HG02571 (cell line): ENCODE measurements around the gene AMN1.
"Not testable (repeated sequence)": the region's sequence is repeated elsewhere in the genome, so short reads cannot be mapped to it uniquely, and the experiment has no call there.

Experiments used
- ATAC-seq: cut with Tn5 transposase; IDR thresholded peaks from one replicate; pipeline ENCODE4 v1.9.1; 2021; ENCODE audit warnings: mild to moderate bottlenecking, moderate library complexity; ENCODE audit not compliant: unreplicated experiment

Gene AMN1

GRCh38 chr12:31728917-31729640 lies at the start of gene AMN1:
AMN1 (minus strand) TSS chr12:31729021; CDS start chr12:31729008, 13 bp downstream.
- ATAC-seq: peak; percentile 94

- ATAC-seq: no peak
Measured at GRCh38 chr12:31773867-31774266, 45.0 kb upstream of the AMN1 start.

DNA sequence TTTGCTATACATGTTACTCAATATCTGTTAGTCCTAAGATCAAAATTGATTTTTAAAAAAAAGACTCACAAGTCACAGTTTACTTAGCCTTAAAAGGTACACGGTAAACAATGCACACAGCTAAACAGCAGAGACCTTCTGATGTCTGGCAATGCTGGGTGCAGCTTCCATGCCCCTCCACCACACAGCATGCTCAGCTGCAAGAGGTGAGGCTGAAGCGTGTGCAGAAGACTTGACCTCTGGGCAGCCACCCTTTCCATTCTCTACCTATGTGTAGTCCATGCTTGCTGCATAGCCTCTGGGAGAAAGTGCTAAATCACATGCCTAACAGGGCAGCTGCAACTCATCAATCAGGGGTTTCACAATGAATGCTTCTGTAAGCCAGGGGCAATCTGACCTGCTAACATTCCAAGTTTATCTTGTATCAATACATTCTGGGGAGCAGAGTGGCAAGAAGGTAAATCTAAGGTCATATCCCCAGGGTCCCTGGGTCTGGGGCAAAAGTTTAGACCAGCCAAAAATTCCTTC lies 44.5 kb upstream of the AMN1 start:
- ATAC-seq: no peak

GRCh38 chr12:31772685-31773222 lies 43.9 kb upstream of the AMN1 start:
- ATAC-seq: no peak

GRCh38 chr12:31772186-31772585 lies 43.4 kb upstream of the AMN1 start:
- no peak for ATAC-seq

GRCh38 chr12:31768046-31768445 lies 39.2 kb upstream of the AMN1 start:
- ATAC-seq: no peak

- no peak for ATAC-seq
Measured at GRCh38 chr12:31765931-31766330, 37.1 kb upstream of the AMN1 start.

DNA sequence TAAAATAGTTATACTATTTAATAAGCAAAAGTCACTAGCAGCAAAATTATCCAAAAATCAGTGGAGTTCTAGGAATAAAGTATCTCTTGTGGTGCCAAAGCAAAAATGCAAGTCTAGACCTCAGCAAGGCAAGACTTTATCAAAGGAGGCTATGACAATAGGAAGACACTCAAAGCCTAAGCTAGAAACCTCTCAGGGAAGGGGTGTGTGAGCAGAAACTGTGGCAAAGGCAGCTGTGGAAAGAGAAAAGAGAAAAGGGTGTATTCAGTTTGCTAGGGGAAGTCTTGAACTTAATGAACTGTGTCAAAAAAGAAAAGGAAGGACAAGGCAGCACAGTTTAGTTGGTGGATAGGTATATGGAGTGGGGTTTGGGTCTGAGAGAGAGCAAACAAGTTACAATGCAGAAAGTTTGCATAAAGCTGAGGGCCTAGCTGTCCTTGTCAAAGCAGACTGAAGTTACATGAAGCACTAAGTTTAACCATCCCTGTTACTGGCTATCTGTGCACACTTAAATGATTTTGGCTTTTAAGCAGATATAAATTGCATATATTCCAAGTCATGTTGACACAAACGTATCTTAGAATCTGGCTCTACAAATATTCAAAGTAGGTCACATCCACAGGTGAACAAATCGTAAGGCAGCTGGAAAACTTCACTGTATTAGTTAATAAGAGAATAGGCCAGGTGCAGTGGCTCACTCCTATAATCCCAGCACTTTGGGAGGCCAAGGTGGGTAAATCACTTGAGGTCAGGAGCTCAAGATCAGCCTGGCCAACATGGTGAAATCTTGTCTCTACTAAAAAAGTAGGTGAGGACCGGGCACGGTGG lies 31.0 kb upstream of the AMN1 start:
- no peak for ATAC-seq

DNA sequence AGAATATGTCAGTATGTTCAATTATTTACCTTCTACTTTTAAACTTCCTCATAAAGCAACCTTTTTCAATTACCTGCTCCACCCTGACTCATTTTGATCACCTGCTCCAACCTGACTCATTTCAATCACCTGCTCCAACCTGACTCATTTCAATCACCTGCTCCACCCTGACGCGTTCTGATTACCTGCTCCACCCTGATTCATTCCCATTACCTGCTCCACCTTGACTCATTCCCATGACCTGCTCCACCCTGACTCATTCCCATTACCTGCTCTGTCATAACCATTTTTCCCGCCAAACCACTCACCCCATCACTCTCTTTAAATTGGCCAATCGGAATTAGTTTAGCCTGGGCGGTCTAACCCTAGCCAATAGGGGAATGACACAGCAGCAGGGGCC lies 29.5 kb upstream of the AMN1 start:
- ATAC-seq: not testable (repeated sequence)

DNA sequence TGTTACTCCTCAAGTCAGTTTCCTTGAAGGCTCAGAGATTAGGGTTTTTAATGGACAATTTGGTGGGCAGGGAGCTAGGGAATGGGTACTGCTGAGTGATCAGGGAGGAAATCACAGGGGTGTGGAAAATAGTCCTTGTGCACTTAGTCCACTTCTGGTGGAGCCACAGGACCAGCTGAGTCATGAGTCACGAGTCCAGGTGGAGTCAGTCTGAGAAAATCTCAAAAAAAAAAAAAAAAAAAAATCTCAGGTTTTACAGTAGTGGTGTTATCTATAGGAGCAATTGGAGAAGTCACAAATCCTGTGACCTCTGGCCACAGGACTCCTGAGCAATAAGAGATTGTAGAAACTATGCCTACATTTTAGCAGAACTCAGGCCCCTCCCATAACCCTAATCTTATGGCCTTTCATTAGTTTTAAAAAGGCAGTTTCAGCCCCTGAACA lies 28.2 kb upstream of the AMN1 start:
- ATAC-seq: no peak

GRCh38 chr12:31752450-31752849 lies 23.6 kb upstream of the AMN1 start:
- no peak for ATAC-seq

DNA sequence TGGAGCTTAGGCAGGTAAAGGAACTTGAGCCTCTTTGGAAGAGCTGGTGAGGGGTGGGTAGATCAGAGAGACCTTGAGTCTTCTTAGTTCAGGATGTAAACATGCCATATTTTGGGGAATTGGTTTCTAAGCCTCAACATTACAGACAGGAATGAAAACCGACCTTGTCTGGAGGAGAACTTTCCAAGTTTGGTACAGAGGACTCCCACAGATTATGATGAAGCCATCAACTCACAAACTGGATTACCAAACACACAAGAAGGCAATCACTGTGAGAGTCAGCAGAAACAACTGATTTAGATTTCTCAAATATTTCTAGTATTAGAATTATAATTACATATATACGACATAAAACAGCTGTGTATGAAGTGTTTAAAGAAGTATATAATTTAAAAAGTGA lies 22.3 kb upstream of the AMN1 start:
- no peak for ATAC-seq

GRCh38 chr12:31750747-31751039 lies 21.9 kb upstream of the AMN1 start:
- no peak for ATAC-seq

GRCh38 chr12:31749024-31749704 lies 20.3 kb upstream of the AMN1 start:
- peak; percentile 78 for ATAC-seq

DNA sequence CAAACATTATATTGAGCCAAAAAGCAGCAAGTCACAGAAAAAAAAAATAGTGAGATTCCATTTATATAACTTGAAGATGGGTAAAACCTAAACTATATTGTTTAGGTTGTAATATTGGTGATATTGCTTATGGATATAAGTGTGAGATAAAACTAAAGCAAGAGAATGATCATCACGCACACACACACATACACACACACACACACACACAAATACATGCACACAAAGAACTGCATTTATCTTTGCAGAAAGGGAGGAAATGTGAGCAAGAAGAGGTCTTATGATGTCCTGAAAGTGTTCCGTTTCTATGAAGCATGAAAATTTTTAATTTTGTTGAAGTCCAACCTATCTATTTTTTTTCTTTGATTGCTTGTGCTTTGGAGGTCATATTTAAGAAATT lies 16.4 kb upstream of the AMN1 start:
- no peak for ATAC-seq

DNA sequence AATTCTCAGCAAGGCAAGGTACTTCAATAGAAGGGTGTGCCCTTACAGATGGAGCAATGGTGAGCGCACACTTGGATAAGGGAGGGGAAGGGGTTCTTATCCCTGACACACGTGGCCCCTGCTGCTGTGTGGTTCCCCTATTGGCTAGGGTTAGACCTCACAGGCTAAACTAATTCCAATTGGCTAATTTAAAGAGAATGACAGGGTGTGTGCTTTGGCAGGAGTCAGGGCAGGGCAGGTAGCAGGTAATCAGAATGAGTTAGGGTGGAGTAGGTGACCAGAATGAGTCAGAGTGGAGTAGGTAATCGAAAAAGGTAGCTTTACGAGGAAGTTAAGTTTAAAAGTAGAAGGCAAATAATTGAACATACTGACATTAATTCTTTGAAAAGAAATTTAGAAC lies 15.5 kb upstream of the AMN1 start:
- ATAC-seq: not testable (repeated sequence)

DNA sequence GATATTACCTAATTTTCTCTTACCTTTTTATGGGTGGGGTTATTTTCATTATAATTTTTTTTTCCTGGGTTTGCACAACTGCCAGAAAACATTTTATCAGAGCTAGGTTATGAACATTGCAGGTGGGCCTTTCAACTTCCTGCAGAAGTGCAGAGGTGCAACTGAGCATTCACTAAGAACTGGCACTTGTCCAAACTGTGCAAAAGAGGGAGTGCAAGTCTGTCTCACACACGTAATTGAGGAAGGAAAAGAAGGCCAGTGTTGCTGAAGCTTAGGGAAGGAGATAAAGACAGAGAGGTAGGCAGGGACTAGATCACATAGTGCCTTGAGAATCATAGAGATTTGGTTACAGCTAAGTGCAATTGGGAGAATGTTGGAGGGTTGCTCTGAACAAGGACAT lies 14.1 kb upstream of the AMN1 start:
- no peak for ATAC-seq

DNA sequence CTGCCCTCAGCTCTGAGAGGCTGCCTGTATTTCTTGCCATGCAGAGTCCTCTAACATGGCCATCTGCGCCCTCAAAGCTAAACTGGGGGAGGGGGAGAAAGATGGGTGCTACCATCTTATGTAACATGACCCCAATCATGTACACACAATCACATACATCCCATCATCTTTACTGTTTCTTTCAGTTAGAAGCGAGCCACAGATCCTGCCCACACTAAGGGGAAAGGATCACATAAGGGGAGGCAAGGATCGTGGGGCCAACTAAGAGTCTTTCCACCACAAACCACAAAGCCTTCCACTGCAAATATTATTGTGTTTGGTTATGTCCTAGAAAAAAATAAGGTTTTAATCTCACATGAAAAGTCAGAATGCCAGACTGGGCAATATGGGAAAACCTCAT lies 11.8 kb upstream of the AMN1 start:
- no peak for ATAC-seq

GRCh38 chr12:31737763-31738162 lies 8.9 kb upstream of the AMN1 start:
- no peak for ATAC-seq

DNA sequence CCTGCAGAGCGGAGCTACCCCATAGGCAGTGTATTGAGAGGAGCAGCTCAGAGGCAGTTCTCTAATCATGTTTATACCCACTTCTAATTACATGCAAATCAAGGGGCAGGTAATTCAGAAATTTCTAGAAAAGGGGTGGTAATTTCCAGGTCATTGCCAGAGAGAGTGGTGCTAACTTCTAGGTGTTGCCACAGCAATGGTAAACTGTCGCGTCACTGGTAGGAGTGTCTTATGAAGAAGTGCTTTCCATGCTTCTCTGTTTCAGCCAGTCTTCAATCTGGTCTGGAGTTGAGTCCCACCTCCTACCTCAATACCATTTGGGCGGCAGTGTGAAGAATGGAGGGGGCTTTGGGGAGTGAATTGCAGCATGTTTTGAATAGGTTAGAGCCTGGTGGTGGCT lies 8.5 kb upstream of the AMN1 start:
- ATAC-seq: no peak

DNA sequence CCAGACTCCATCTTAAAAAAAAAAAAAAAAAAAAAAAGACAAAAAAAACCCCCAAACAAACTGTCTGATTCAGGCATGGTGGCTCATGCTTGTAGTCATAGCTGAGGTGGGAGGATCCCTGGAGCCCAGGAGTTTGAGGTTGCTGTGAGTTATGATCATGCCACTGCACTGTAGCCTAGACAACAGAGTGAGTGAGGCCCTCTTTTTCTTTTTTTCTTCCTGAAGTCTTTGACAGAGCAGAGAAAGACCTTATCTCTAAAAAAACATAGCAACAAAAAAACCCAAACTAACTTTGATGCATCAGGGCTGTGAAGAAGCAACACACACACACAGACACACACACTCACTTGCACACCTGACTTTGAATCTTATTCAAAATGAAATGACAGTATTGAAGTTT lies 7.7 kb upstream of the AMN1 start:
- ATAC-seq: no peak
